GM18867 (cell line): Measurements from ENCODE around the gene GPR132.
"Not testable (repeated sequence)": the region's sequence is repeated elsewhere in the genome, so short reads cannot be mapped to it uniquely, and the experiment has no call there.

Source experiments
- ATAC-seq: cut with Tn5 transposase; IDR thresholded peaks from one replicate; pipeline ENCODE4 v1.9.1; 2021; ENCODE audit warnings: mild to moderate bottlenecking, moderate library complexity; ENCODE audit not compliant: unreplicated experiment

Gene GPR132

DNA sequence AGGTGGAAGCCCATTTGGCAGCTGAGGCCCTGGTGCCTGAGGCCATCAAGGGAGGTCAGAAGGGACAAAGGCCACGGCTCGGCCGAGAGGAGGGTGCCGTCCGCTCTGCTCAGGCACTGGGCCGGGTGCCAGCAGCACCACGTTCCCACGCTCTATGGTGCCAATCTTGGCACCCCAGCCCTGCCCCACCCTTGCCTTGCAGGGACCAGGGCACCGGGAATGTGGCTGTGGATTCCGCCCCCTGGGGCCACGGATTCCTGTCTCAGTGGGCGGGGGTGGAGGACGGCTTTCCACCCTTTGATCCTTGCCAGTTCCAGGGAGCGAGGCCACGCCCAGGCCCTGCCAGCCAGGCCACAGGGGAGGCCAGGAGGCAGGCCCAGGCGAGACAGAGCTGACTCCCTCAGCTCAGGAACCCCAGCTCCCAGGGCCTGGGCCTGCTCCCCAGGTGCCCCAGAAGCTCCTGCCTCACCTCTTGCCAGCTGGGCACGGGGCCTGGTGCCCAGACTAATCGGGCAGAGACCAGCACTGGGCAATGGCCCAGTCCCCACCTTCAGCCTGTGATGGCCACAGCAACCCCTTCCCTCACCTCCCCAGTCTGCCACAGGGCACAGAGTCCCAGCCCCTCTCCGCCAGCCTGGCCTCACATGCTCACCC, 26.4 kb upstream of the GPR132 start:
- no peak for ATAC-seq

DNA sequence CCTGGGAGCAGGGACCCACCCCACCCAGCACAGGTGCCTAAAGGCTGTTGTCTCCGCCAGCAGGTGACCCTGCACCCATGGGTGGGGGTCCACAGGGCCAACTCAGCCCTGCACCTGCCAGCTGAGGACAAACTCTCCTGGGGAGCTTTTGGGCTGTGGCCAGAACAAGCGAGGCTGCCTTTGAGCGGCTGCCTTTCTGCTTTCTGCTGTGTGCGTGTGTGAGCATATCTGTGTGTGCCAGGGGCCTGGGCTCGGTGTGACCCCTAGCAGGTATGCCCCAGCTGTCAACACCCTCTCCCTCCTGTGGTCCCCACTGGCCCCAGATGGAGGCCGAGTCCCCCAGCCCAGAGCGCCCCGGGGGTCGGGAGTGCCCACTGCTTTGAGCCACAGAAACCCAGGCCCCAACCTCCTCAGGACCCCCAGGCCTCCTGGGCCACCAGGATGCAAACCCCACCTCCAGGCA, 25.9 kb upstream of the GPR132 start:
- ATAC-seq: no peak

DNA sequence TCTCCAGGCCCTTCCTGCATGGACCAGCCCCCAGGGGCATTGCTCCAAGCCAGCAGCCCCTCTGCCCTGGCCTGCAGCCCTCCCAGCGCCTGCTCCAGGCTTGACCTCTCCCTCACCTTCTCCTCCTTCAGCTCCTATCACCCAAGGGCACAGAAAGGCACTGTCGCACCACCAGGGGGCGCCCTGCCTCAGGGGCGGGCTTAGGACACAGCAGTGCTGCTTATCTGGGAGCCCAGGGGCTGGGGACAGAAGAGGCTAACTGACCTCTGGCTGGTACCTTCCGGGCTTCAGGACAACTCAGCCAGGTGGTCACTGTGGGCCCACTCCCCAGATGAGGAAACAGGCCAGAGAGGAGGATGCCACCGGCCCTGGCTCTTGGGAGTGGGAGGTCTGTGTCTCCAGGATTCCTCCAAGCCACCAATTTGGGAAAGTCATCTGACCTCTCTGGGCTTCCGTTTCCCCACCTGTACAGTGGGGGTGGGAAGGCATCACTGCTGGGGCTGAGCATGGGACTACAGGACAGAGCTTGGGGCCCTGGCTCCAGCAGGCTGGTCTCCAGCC, 25.3 kb upstream of the GPR132 start:
- ATAC-seq: peak; percentile 31

DNA sequence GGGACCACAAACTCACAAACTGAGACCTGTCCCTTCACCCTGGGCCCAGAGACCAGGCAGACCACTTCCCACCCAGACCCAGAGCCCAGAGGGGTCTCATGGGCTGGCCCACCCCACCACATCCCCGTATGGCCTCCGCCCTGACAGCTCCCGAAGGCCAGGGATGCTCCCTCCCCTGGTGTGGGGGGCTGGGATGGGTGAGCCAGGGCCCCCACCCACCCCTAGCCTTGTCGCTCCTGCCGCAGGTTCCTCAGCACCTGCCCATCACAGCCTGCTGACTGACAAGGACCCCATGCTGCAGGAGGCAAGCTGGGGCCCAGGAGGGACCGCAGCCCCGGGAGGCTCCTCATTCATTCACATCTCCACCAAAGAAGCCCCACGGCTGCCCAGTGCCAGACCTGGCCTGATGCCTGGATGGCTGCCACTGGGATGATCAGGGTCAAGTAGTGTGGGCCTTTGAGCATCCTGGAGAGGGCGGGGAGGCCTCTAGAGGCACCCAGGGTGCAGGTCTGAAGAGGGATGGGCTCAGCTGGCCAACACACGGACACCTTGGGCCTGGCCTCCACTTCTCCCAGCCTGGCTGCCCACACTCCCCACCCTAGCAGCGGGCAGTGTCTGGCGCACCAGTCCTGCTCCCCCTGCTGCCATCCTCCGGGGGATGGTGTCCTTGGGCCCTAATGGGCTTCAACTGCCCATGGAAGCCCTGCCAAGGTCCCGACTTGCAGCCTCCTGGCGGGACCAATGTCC, 24.7 kb upstream of the GPR132 start:
- no peak for ATAC-seq

DNA sequence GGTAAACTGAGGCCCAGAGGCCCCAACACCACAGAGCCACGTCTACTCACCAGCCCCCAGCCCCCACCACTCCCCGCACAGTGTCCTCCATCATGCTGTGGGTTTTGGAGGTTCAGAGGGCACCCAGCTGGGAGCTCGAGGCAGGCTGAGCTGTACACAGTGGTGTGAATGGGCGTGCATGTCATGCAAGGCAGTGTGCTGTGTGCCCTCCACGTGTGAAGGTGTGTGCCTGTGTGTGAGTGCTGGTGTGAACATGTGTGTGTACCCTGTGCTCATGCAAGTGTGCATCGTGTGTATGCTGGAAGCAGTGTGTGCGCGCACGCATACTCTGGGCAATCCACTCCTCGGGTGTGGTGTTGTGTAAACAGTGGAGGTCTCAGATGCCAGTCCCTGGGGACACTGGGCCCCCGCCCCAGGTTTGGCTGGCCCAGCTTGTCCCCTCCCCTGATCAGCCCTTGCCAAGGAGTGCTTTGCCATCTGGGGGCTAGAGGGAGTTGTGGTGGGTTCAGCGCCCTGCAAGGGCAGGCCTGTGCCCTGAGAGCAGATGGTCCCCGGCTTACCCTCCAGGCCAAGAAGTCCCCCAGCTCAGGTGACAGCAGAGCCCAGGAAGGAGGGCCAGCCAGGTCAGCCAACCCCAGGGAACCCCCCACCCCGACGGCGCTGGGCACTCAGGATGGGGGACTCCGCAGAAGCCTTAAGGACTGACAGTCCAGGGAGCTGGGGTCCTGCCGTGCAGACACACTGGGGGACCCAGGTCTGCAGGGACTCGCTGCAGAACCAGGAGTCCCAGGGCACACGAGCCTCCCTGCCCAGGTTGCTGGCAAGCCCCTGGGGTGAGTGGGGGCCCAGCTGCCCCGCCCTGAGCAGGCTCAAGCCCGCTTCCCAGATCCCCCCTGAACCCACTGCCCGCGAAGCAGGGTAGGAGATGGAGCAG, 23.8 kb upstream of the GPR132 start:
- ATAC-seq: no peak

DNA sequence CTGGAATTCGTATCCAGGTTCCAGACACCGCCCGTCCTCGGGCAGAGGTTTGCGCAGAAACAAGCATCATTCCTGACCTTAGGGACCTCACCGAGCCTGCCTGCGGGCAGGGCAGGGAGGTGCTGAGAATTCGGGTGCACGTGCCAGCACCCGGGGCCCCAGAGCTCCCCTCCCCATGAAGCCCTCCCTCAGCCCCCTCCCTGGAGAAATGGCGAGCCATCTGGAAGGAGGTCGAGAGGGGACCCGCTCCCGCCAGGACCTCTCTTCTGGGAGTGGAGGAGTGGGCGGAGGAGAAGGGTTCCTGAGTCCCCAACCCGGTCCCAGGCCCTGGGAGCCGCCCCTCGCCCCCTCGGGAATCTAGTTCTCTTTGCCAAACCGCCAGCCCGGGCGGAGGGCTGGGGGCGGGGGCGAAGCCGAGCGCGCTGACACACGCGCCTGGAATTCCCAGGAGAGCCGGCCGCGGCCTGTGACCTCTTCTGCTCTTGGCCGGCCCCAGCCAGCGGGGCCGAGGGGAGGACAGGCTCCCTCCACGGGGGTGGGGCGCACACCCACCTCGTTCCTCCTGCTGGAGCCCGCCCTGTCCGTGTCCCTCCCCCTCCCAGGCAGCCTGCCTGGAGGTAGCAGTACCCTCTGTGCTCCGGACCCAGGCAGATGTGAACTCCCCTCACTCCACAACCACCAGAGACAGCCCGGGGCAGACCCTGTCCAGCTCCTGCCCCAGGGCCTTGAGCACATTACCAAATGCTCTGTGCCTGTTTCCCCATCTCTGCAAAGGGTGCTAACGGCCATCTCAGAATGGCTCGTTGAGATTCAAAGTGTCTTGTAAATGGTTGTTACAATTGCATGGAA, 23.0 kb upstream of the GPR132 start:
- no peak for ATAC-seq

DNA sequence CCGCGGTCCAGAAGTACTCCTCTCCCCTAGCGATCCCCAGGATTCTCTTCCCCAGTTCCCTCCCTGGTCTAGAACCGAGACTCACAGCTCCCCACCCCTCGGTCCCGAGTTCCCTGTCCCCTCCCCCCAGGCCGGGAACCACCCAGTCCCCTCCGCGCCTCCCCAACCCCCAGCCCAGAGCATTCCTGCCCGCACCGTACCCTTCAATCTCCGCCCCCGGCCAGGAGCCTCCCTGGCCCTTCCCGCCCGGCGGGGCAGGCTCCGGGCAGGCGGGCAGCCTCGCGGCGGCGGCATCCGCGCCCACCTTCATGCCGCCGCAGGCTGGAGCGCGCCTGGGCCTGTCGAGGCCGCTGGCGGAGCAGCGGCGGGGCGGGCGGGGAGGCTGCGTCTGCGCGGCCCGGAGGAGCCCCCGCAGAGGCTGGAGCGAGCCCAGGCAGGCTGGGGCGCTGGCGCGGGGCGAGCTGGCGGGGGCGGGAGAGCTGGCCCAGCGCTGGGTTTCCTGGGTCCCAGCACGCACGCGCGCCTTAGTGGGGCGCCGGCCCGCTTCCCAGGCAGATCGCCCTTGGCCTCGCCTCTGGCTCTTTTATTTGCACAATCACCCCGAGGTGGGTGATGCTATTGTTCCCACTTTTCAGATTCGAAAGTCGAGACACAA, 22.2 kb upstream of the GPR132 start:
- no peak for ATAC-seq

DNA sequence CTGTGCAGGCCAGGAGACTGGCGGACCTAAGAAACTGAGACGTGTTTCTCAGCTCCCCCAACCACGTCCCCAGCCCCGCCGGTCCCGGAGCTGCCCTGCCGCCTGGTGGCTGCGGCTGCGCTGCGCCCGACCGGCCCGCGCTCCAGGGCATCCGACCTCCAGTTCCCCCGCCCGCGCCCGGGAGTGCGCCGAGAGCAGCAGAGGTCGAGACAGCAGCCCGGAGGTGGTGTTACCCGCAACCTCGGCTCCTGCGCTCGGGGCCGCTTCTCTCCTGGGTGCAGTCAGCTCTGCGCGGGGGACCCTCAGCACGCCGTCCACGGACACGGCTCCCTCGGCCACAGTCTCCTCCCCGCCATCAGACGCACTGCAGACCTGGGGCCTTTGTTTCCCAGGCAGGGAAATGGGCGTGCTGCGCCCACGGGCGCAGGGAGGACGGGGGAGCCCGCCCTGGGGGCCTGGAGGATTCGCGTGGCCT, 21.6 kb upstream of the GPR132 start:
- peak; percentile 65 for ATAC-seq

DNA sequence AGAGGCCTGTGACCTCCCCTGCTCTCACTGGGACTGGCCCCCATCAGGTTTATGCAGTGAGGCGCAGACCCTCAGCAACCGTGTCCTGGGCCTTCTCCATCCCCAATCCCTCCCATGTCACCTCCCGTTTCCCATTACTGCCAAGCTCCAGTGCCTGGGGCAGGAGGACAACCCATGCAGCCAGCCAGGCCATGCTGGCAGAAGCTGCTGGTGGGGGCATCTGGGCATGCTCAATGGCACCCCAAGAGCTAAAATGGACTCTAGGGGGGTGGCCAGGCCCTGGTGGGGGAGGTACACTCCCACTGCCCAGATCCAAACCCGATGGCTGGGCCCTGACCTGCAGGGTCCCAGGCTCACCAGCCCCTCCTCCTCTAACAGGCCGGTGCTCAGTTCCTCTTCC, 20.5 kb upstream of the GPR132 start:
- no peak for ATAC-seq

DNA sequence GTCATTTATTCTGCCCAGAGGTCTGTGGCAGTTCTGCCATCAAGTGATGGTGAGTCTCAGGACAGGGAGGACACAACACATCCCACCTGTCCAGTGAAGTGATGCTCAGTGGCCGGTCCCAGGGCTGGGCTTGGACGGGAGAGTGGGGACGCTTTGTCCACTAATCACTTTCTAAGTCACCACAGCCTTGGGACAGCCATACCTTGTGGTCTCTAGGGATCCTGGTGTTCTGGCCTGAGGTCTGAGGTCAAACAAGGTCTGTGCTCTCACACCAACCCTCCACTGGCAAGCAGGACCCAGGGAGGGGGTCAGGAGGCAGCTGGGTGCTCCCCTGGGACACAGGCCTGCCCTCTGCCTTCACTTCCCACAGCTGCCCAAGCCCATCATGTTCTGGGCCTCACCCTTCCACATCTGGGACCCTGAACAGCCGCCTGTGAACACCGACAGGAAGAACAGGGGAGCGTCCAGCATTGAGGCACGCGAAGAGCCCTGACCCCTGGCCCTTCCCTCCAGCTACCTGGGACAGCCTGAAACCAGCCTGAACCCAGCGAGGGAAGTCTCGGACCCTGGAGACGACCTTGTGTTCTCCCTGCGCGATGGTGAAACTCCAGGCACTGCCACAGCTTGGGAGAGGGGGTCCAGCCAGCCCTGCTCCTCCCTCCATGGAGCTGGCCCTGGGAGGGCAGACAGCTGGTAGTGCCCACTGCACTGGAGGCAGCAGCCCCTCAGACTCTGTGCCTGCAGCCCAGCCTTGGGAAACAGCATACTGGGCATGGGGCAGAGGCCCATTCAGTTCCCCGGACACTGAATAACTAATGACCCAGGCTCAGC, 19.7 kb upstream of the GPR132 start:
- no peak for ATAC-seq

DNA sequence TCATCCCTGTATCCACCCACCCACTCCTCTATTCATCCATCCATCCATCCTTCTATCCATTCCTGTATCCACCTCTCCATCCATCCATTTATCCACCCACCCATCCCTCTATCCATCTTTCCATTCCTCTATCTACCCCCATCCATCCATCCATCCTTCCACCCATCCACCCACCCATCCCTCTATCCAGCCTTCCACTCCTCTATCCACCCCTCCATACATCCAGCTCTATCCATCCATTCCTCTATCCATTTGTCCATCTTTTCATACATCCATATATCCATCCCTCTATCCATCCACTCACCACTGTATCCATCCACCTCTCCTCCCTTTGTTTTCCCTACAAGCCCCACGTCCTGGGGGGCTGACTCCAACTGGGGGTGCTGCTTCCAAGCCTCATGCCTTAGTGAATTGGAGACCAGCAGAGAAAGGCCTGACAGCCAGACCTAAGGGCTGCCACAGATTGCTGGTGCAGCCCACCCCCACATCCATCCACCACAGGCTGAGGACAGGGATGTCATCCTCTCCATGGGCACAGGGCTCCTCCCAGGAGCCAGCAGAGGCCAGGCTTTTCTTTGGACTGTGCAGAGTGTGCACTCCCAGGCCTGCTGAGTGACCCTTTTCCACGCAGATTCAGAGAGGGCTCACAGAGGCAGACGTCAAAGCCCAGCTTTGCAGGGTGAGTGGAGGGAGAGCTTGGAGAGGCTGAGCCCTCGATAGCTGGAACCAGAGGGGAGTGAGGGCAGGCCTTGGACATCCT, 18.9 kb upstream of the GPR132 start:
- no peak for ATAC-seq

DNA sequence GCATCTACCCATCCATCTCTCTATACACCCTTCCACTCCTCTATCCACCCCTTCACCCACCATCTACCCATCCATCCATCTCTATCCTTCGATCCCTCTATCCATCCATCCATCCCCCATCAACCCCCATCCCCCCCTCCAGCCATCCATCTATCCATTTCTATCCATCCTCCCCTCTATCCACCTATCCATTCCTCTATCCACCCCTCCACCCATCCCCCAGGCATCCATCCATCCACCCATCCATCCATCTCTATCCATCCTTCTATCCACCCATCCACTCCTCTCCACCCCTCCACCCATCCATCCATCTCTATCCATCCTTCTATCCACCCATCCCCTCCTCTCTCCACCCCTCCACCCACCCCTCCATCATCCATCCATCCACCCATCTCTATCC, 17.5 kb upstream of the GPR132 start:
- ATAC-seq: no peak

DNA sequence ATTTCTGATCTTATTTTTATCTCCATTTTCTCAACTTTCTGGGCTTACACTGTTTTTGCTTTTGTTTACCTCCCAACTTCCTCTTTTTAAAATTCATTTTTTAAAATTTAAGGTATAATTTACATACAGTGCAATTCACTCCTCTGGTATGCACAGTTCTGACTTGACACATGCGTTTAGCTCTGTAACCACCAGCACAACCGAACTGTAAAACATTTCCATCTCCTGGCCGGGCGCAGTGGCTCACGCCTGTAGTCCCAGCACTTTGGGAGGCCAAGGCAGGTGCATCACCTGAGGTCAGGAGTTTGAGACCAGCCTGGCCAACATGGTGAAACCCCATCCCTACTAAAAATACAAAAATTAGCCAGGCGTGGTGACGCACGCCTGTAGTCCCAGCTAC, 16.2 kb upstream of the GPR132 start:
- not testable (repeated sequence) for ATAC-seq

DNA sequence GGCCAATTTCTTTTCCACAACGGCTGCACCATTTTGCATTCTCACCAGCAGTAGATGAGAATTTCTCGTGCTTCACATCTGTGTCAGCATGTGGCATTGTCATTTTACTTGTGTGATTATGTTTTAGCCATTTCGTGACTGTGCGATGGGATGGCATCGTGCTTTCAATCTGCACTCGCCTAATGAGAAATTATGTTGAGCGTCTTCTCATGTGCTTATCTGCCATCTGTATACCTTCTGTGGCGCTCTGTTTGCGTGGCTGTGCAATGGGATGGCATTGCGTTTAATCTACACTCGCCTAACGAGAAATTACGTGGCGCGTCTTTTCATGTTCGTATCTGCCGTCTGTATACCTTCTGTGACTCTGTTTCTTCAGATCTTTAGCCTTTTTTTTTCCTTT, 14.9 kb upstream of the GPR132 start:
- ATAC-seq: no peak

DNA sequence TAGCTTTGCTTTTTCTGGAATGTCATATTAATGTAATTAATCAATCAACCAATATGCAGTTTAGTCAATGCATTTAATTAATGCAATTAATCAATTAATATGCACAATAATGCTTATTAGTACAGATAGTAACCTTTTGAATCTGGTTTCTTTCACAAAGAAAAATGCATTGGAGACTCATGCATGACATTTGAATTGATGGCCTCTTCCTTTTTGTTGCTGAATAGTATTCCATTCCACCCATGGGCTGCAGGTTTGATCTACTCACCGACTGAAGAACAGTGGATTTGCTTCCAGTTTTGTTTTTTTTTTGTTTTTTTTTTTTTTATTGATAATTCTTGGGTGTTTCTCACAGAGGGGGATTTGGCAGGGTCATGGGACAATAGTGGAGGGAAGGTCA, 13.1 kb upstream of the GPR132 start:
- no peak for ATAC-seq

DNA sequence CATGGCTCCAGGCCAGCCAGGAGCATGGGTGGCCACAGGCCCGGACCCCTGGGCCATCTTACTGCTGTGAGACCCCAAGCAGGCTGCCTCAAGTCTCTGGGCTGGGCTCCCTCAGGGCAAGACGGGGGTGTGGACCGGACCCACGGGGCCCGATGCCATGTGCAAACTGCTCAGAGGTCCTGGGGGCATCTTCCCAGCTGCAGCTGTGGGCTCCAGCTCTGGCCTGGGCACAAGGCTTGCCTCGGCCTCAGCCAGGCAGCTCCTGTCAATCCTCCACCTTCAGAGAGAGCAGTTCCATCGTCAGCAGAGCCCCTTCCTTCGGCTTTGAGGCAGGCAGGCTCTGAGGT, 12.4 kb upstream of the GPR132 start:
- ATAC-seq: no peak

DNA sequence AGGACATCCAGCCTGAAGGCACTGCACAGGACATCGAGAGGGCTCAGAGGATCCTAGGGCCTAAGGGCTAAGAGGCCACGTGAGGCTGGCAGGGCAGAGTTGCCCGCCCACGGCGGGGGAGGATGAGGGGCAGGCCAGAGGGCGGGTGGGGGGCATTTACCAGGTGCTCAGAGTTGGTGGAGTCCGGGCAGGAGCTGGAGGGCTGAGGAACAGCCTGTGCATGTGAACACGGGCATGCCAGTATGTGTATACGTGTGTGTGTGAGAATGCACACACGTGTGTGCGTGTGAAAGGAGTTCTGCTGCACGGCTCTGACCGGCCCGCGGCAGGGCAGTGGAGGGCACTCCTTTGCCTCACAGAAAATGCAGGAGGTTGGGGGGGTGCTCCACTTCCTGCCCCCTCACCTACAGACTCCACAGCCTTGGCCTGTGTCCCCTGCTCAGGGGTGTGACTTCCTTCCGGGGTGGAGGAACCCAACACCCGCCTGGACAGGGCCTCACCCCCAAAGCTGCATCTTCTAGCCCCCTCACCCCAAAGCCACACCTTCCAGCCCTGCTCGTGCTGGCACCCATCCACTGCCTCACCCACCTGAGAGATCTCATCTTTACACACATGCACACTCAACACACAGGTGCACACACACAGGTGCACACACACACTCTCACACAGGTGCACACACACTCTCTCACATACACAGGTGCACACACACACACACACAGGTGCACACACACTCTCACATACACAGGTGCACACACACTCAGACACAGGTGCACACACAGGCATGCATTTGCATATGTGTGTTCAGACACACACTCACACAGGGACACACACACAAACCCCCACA, 11.8 kb upstream of the GPR132 start:
- no peak for ATAC-seq
